ENCODE results near the gene FATE1. TPM values are rescaled to one million over a fixed set of nuclear protein-coding genes. Genes with fewer than 3 reads are reported as not detected.

FATE1 gene
- polyA plus RNA-seq, 1 donor from 2014 or later = 0.75 TPM

Other genes starting within 250 kb of the FATE1 start
- gene PASD1, start 152.4 kb upstream of the FATE1 start, polyA plus RNA-seq (ENCODE audit: insufficient read depth, low read depth, low replicate concordance) = not detected
- 5.0 TPM for gene PRRG3, start 20.6 kb upstream of the FATE1 start, polyA plus RNA-seq (ENCODE audit: insufficient read depth, low read depth, low replicate concordance)
- 2.3 TPM for gene CNGA2, start 18.7 kb downstream of the FATE1 start, polyA plus RNA-seq (ENCODE audit: insufficient read depth, low read depth, low replicate concordance)
- gene MAGEA4, start 196.9 kb downstream of the FATE1 start, polyA plus RNA-seq (ENCODE audit: insufficient read depth, low read depth, low replicate concordance) = not detected

Data from brain (organoid and tissue), 1 donor.